Fibroblast of lung (primary cell): ENCODE data around the gene SLC45A1. TPM values are rescaled to one million over a fixed set of nuclear protein-coding genes. Genes with fewer than 3 reads are reported as not detected.

ENCODE experiments used
- DNase-seq, 2 donors: peaks; one replicate each; pipeline versions ENCODE4 v3.0.0 to v3.0.0-alpha.2; 2010; ENCODE audit warnings: low read depth in 2 of 2
- H2AFZ ChIP-seq: 2 replicates; pipeline ENCODE4 v1.5.1; 2012; ENCODE audit warnings: low read length, control low read depth, inconsistent platforms
- H3K27ac ChIP-seq: 2 replicates; pipeline ENCODE4 v1.5.1; 2011; ENCODE audit warnings: low read length, control low read depth; ENCODE audit not compliant: insufficient read depth
- H3K27me3 ChIP-seq: 2 replicates; pipeline ENCODE4 v1.5.1; 2011; ENCODE audit warnings: mild to moderate bottlenecking, low read length; ENCODE audit not compliant: control insufficient read depth, insufficient read depth
- H3K36me3 ChIP-seq: 2 replicates; pipeline ENCODE4 v1.5.1; 2011; ENCODE audit warnings: low read length; ENCODE audit not compliant: control insufficient read depth, insufficient read depth
- H3K4me1 ChIP-seq: 2 replicates; pipeline ENCODE4 v1.5.1; 2011; ENCODE audit warnings: low read length; ENCODE audit not compliant: control insufficient read depth, insufficient read depth; ENCODE audit errors: extremely low read depth
- H3K4me2 ChIP-seq: 2 replicates; pipeline ENCODE4 v1.5.1; 2011; ENCODE audit warnings: low read length, control low read depth; ENCODE audit not compliant: insufficient read depth; ENCODE audit errors: extremely low read depth
- H3K4me3 ChIP-seq, 4 experiments: fragments of 200-600 bp in 1 of 4; sonication (generic) in 1 of 4; replicated peaks in 1 of 4; 2 replicates each; pipeline ENCODE4 v1.5.1; 2011 to 2016; ENCODE audit warnings: low read length in 4 of 4, low read depth in 3 of 4, mild to moderate bottlenecking in 3 of 4, control low read depth in 2 of 4, inconsistent platforms in 1 of 4, mixed read lengths in 1 of 4; ENCODE audit not compliant: insufficient read depth in 1 of 4; ENCODE audit errors: control extremely low read depth in 1 of 4
- H3K79me2 ChIP-seq: 2 replicates; pipeline ENCODE4 v1.5.1; 2012; ENCODE audit warnings: mild to moderate bottlenecking, low read length, inconsistent platforms; ENCODE audit not compliant: control insufficient read depth, insufficient read depth
- H3K9ac ChIP-seq: 2 replicates; pipeline ENCODE4 v1.5.1; 2011; ENCODE audit warnings: mild to moderate bottlenecking, low read length, control low read depth; ENCODE audit not compliant: insufficient read depth
- H3K9me3 ChIP-seq: 2 replicates; pipeline ENCODE4 v1.5.1; 2012; ENCODE audit warnings: low read depth, low read length; ENCODE audit not compliant: control insufficient read depth, insufficient read depth
- H4K20me1 ChIP-seq: 2 replicates; pipeline ENCODE4 v1.5.1; 2011; ENCODE audit warnings: low read length; ENCODE audit not compliant: control insufficient read depth, insufficient read depth; ENCODE audit errors: extremely low read depth
- CTCF ChIP-seq, 2 donors: IDR thresholded peaks in 1 of 2; conservative IDR thresholded peaks in 1 of 2; 1 replicate in 1 of 2; 2 replicates in 1 of 2; pipeline ENCODE4 v1.5.1; 2011 to 2012; ENCODE audit warnings: low read length in 2 of 2, control low read depth in 1 of 2, inconsistent platforms in 1 of 2, low read depth in 1 of 2, mild to moderate bottlenecking in 1 of 2
- EZH2 ChIP-seq: IDR thresholded peaks from 2 replicates; pipeline ENCODE4 v1.5.1; 2012; ENCODE audit warnings: low read length, control low read depth, mild to moderate bottlenecking; ENCODE audit errors: missing control alignments
- polyA plus RNA-seq, 2 donors: library from polyadenylated mRNA; depleted of rRNA in 1 of 2; stranded (reverse) in 1 of 2; unstranded in 1 of 2; fragments of >200 nt; gene quantifications; 2 replicates each; pipeline ENCODE4 v1.2.1, GENCODE V29; 2011 to 2012; ENCODE audit warnings: missing spikeins in 1 of 2
- total RNA-seq: library from RNA; depleted of rRNA; stranded (reverse); fragments of >200 nt; gene quantifications from 2 replicates; pipeline ENCODE4 v1.2.1, GENCODE V29; 2014

SLC45A1 gene
- total and polyA plus RNA-seq, 2 donors (not counting 1 experiment from before 2014, with no cell fraction given): 2.1 to 2.6 TPM

- peaks cover 9% of the 10 kb centered on the region for H3K4me1 ChIP-seq
- H3K27me3 ChIP-seq: no peaks in the 10 kb centered on the region
- no peaks in the 10 kb centered on the region for H3K9me3 ChIP-seq
- TF ChIP-seq CTCF (conservative IDR thresholded peaks at IDR 0.05 in 1 of 2, IDR thresholded peaks at IDR 0.05 in 1 of 2; ENCODE audit: low read depth in 1 of 2, low read length in 2 of 2) (no peak), EZH2 (no peak)
- H3K79me2 ChIP-seq: no peaks in the 10 kb centered on the region
- no peak overlapping the region for H3K4me3 ChIP-seq
- H3K9ac ChIP-seq: no peak overlapping the region
- no peak for DNase-seq
- no peak overlapping the region for H3K4me2 ChIP-seq
- no peaks in the 10 kb centered on the region for H4K20me1 ChIP-seq
- no peak overlapping the region for H3K27ac ChIP-seq
- peaks cover 31% of the 10 kb centered on the region for H3K36me3 ChIP-seq
- no peak overlapping the region for H2AFZ ChIP-seq
These were observed 36.1 kb downstream of the SLC45A1 start for GRCh38 chr1:8354038-8354437.

- Histone ChIP-seq H3K9ac (no peak overlapping the region), H3K27ac (no peak overlapping the region), H3K36me3 (peaks cover 42% of the 10 kb centered on the region), H3K4me2 (no peak overlapping the region), H3K4me1 (peaks cover 9% of the 10 kb centered on the region), H3K9me3 (no peaks in the 10 kb centered on the region), H3K4me3 (no peak overlapping the region), H2AFZ (no peak overlapping the region), H3K79me2 (no peaks in the 10 kb centered on the region), H4K20me1 (no peaks in the 10 kb centered on the region), H3K27me3 (no peaks in the 10 kb centered on the region)
- DNase-seq: no peak
- TF ChIP-seq EZH2 (no peak), CTCF (conservative IDR thresholded peaks at IDR 0.05 in 1 of 2, IDR thresholded peaks at IDR 0.05 in 1 of 2; ENCODE audit: low read depth in 1 of 2, low read length in 2 of 2) (no peak)
These were observed 37.7 kb downstream of the SLC45A1 start for GRCh38 chr1:8355439-8356255.

GRCh38 chr1:8356256-8357209 lies 38.6 kb downstream of the SLC45A1 start:
- Histone ChIP-seq H3K4me2 (no peak overlapping the region), H3K36me3 (peaks cover 49% of the 10 kb centered on the region), H3K79me2 (no peaks in the 10 kb centered on the region), H3K27me3 (no peaks in the 10 kb centered on the region), H3K27ac (no peak overlapping the region), H2AFZ (no peak overlapping the region), H3K9me3 (no peaks in the 10 kb centered on the region), H3K4me3 (no peak overlapping the region), H4K20me1 (no peaks in the 10 kb centered on the region), H3K4me1 (peaks cover 9% of the 10 kb centered on the region), H3K9ac (no peak overlapping the region)
- no peak for DNase-seq
- no peak for TF ChIP-seq EZH2
- no peak for TF ChIP-seq CTCF (conservative IDR thresholded peaks at IDR 0.05 in 1 of 2, IDR thresholded peaks at IDR 0.05 in 1 of 2; ENCODE audit: low read depth in 1 of 2, low read length in 2 of 2)
